Activated B cell treated with CpG ODN at 0.5 μM for 24 hours (primary cell): ENCODE data around the gene KRTAP12-1. TPM values are rescaled to one million over a fixed set of nuclear protein-coding genes. Genes with fewer than 3 reads are reported as not detected.

ENCODE experiments used
- ATAC-seq: fragments of 200-7000 bp; cut with Tn5 transposase; one replicate; pipeline ENCODE4 v1.10.0; 2021; ENCODE audit warnings: low read depth, mild to moderate bottlenecking, moderate library complexity
- CTCF ChIA-PET: fragments of 350-600 bp; sonication (Branson Sonifier 250); formaldehyde crosslinking; loops from one replicate; lab custom pipeline; 2021; ENCODE audit warnings: antibody characterized with exemption; lab: Charles Lee
- POLR2A ChIA-PET: fragments of 350-600 bp; sonication (Branson Sonifier 250); formaldehyde crosslinking; loops from one replicate; lab custom pipeline; 2021; ENCODE audit warnings: antibody characterized with exemption; lab: Charles Lee
- DNase-seq: peaks from one replicate; pipeline ENCODE4 v3.0.0; 2022
- H3K27ac Mint-ChIP-seq: one replicate; pipeline ENCODE4 v1.8.0; 2020; ENCODE audit warnings: mixed read lengths
- H3K27me3 Mint-ChIP-seq: one replicate; pipeline ENCODE4 v1.8.0; 2021; ENCODE audit warnings: mixed read lengths
- H3K36me3 Mint-ChIP-seq: one replicate; pipeline ENCODE4 v1.8.0; 2021; ENCODE audit warnings: low read depth, mixed read lengths
- H3K4me1 Mint-ChIP-seq: one replicate; pipeline ENCODE4 v1.8.0; 2021; ENCODE audit warnings: mixed read lengths
- H3K4me3 Mint-ChIP-seq: one replicate; pipeline ENCODE4 v1.8.0; 2020; ENCODE audit warnings: mild to moderate bottlenecking, mixed read lengths
- H3K9me3 Mint-ChIP-seq: one replicate; pipeline ENCODE4 v1.8.0; 2020; ENCODE audit warnings: mixed read lengths
- intact Hi-C: fragments of 100-400 bp; cut with micrococcal nuclease; formaldehyde crosslinking; loops from one replicate; pipeline ENCODE4 v1.15.1; 2024
- total RNA-seq: library from RNA; stranded (reverse); gene quantifications from 2 replicates; pipeline ENCODE4 v1.2.3, GENCODE V29; 2022
- TF ChIP-seq, protein P1 (sequence below): fragments of 200-600 bp; IDR thresholded peaks from one replicate; pipeline ENCODE4 v1.8.0; 2022; ENCODE audit warnings: antibody characterized with exemption, mild to moderate bottlenecking

KRTAP12-1 gene
- total RNA-seq, 1 donor from 2014 or later: not detected

DNA sequence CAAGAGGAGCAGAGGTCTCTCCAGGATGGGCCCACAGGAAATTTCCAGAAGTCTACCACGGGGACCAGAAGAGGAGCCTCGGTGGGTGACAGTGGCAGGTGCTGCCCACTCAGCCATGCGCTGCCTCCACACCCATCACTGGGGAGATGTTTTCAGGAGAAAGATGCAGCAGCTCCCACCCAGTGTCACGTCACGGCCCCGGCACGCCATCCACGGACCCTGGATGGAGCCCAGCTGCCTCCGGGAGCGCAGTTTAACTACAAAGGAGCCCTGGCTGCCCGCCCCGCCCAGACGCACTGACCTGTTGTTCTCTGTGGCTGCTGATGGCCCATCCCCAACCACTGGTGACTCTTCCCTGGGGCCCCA lies 22.7 kb upstream of the KRTAP12-1 start:
- Mint-ChIP-seq H3K36me3 (no peaks in the 10 kb centered on the region), H3K4me3 (no peak overlapping the region), H3K4me1 (no peaks in the 10 kb centered on the region), H3K9me3 (peaks cover 10% of the 10 kb centered on the region), H3K27me3 (peaks cover 62% of the 10 kb centered on the region), H3K27ac (no peak overlapping the region)
- intact Hi-C loops: no loop called here
- ChIA-PET CTCF (no interaction called here), POLR2A (no interaction called here)
- DNase-seq: no peak
- TF ChIP-seq, protein P1, sequence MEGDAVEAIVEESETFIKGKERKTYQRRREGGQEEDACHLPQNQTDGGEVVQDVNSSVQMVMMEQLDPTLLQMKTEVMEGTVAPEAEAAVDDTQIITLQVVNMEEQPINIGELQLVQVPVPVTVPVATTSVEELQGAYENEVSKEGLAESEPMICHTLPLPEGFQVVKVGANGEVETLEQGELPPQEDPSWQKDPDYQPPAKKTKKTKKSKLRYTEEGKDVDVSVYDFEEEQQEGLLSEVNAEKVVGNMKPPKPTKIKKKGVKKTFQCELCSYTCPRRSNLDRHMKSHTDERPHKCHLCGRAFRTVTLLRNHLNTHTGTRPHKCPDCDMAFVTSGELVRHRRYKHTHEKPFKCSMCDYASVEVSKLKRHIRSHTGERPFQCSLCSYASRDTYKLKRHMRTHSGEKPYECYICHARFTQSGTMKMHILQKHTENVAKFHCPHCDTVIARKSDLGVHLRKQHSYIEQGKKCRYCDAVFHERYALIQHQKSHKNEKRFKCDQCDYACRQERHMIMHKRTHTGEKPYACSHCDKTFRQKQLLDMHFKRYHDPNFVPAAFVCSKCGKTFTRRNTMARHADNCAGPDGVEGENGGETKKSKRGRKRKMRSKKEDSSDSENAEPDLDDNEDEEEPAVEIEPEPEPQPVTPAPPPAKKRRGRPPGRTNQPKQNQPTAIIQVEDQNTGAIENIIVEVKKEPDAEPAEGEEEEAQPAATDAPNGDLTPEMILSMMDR: no peak
- no peak for ATAC-seq

DNA sequence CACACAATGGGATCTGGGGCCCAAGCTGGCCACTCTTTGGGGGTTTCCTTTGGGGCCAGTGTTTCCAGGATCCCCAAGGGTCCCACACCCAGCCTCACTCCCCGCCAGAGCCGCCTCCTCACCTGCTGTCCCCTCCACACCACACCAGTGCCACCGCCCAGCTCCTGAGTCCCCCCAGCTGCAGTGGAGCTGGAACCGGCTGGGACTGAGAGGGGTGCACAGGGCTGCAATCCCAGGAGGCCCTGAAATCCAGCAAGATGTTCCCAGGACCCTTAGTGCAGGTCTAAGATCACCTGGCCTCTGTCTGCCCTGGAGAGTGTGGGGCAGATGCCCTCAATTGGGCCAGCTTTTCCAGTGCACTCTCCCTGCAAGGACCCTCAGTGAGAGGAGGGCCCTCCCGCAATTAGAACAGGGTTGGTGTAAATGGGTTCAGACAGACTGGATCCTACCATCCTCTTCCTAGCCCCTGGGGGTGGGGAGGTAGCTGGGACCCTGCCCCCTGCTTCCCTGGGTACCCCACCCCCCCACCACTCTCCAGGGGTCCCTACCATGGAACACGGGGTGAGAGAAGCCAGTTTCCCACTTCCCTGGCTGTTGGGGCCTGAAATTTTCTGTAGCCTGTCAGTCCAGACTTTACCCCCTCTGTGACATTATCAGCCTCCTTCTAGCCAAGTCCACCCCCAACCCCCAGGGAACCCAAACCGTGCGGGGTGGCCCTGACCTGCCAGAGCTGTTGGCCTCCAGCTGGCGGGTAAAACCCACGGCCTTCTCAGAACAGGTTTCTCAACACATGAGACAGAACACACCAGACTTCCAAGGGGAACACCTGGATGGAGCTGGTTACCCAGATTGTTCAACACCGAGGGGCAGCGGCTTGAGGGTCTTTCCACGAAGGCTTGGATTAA lies 22.0 kb upstream of the KRTAP12-1 start:
- peaks cover 10% of the 10 kb centered on the region for H3K9me3 Mint-ChIP-seq
- DNase-seq: no peak
- H3K27ac Mint-ChIP-seq: no peak overlapping the region
- no peaks in the 10 kb centered on the region for H3K36me3 Mint-ChIP-seq
- H3K4me3 Mint-ChIP-seq: no peak overlapping the region
- H3K27me3 Mint-ChIP-seq: peaks cover 61% of the 10 kb centered on the region
- H3K4me1 Mint-ChIP-seq: no peaks in the 10 kb centered on the region
- TF ChIP-seq, protein P1: no peak
- CTCF ChIA-PET: no interaction called here
- intact Hi-C loops: no loop called here
- ATAC-seq: no peak
- POLR2A ChIA-PET: no interaction called here

DNA sequence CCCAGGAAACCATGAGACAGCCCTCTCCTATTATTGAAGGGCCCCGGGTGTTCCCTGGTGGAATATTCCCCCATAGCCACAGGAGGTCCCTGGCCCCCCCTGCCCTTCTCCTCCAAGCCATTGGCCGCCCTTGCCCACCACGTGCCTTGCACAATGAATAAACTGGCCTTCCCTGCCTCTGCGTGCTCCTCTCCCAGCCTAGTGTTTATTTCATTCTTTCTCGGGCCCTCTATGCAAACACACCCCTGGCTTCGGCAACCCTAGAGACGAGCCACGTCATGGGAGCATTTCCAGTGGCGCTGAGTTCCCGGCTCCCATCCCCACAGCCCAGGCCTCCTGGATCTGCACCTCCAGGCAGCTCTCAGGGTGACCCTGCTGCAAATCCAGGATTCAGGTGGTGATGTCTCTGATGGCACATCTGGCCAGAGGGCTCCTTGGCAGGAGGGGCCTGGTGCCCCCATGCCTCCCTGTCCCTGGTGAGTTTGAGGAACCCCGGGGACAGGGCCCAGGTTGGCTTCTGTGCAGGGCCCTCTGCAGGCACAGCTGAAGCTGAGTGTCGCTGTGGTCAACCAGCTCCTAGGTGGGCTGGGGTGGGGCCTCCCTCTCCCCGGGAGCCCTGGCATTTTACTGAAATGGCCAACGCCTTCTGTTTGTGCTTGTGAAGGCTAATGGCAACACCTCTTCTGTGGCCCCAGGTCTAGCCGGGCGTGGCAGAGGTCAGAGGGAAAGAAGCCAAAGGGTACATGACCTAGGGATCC lies 21.2 kb upstream of the KRTAP12-1 start:
- H3K4me3 Mint-ChIP-seq: no peak overlapping the region
- H3K9me3 Mint-ChIP-seq: peaks cover 10% of the 10 kb centered on the region
- TF ChIP-seq, protein P1: no peak
- no peaks in the 10 kb centered on the region for H3K36me3 Mint-ChIP-seq
- no peak overlapping the region for H3K27ac Mint-ChIP-seq
- intact Hi-C loops: no loop called here
- ATAC-seq: no peak
- no peak for DNase-seq
- ChIA-PET POLR2A (no interaction called here), CTCF (no interaction called here)
- peaks cover 65% of the 10 kb centered on the region for H3K27me3 Mint-ChIP-seq
- H3K4me1 Mint-ChIP-seq: no peaks in the 10 kb centered on the region

DNA sequence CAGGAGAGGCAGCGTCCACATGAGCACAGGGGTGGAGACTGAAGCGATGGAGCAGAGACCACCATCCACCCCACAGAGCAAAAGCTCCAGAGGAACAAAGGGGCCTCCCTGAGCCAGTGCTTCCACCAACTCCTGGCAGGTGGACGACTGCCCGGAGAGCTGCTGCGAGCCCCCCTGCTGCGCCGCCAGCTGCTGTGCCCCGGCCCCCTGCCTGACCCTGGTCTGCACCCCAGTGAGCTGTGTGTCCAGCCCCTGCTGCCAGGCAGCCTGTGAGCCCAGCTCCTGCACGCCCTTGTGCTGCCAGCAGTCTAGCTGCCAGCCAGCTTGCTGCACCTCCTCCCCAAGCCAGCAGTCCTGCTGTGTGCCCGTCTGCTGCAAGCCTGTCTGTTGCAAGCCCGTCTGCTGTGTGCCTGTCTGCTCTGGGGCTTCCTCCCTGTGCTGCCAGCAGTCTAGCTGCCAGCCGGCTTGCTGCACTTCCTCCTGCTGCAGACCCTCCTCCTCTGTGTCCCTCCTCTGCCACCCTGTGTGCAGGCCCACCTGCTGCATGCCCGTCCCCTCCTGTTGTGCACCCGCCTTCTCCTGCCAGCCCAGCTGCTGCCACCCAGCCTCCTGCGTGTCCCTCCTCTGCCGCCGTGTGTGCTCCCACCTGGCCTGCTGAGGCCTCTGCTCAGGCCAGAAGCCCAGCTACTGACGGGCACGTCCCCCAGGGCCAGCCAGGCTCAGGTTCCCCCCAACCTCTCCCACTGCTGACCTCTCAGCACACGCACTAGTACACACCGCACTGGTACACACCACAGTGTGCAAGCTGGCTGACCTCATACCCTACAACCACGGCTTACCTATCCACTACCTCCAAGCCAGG lies 20.4 kb upstream of the KRTAP12-1 start:
- Mint-ChIP-seq H3K27me3 (peaks cover 70% of the 10 kb centered on the region), H3K36me3 (no peaks in the 10 kb centered on the region), H3K4me3 (no peak overlapping the region), H3K4me1 (no peaks in the 10 kb centered on the region), H3K9me3 (peaks cover 10% of the 10 kb centered on the region), H3K27ac (no peak overlapping the region)
- ATAC-seq (no peak), DNase-seq (no peak)
- TF ChIP-seq, protein P1: no peak
- intact Hi-C loops: no loop called here
- ChIA-PET POLR2A (no interaction called here), CTCF (no interaction called here)
